Measurements from ENCODE around the gene KREMEN2.
A peak's percentile ranks its signal among the peaks of the same experiment; 100 is the strongest.
"Not testable (repeated sequence)": the region's sequence is repeated elsewhere in the genome, so short reads cannot be mapped to it uniquely, and the experiment has no call there.

Gene KREMEN2

DNA sequence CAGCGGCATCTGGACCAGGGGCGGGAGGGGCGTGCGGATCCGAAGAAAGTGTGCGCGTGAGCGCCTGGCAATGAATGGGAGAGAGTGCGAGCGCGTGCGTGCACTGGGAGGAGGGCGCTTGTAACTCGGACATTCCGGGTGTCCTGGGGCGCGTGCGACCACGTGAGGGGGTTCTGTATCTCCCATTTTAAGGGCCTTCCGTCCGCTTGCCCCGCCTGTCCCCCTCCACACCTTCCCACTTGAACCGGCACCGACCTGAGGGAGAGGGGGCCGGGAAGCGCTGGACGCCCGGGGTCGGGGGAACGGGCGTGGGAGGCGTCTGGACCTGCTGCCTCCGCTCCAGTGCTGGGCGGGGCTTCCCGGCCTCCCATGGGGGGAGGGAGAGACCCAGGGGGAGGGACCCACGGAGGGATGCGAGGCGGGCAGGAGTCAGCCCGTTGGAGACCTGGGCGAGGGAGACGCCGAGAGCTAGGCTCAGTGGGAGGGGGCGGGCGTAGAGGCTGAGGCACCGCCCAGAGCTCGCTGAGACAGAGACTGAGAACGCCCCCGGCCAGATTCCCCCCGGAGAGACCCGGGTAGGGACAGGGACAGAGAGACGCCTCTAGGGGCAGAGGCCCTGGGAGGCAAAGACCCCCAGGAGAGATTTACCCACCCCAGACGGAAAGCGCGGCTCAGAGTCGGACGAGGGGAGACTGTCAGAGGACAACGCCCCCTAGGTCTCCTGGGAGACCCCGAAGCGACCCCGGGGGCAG lies at the start of gene KREMEN2:
TSS of gene KREMEN2 (plus strand) at position 553 of the 752 bp plus-strand sequence. CDS start 246 bp downstream, outside the sequence.
- DNase-seq (ENCODE audit: low spot score): peak; percentile 6

- no peak for DNase-seq (ENCODE audit: low spot score)
Observed at GRCh38 chr16:2915196-2915929, 48.7 kb upstream of the KREMEN2 start.

DNA sequence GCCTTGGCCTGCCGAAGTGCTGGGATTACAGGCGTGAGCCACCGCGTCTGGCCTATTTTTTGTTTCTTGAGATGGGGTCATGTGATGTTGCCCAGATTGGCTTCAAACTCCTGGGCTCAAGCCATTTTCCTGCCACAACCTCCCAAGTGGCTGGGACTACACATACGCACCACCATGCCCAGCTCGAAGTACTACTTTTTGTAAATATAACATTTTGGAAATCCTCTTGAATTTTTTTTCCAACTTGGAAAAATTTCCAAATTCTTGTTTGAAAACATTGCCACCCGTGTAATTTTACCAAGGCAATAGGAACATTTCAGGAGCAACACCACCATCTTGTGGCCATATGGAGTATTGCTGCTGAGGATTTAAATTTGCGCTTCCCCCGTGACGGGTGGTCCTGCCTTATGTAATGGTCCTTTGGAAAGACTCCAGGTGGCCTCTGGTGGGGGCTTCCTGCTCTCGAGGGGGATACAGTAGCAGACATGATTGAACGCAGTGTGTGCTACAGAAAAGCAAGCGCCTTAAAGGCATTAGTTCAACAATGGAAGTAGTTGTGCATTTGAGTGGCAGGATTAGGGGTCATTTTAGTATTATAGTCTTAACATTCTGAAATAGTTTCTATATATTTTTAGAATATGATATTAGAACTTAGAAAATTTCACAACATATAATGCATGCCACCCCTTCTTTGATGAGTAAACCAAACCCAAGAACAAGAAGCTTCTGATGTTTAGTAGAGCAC lies 44.4 kb upstream of the KREMEN2 start:
- peak; percentile 76 for DNase-seq (ENCODE audit: low spot score)

GRCh38 chr16:2923481-2923880 lies 40.6 kb upstream of the KREMEN2 start:
- no peak for DNase-seq (ENCODE audit: low spot score)

- DNase-seq (ENCODE audit: low spot score): no peak
Observed at GRCh38 chr16:2924901-2925755, 38.9 kb upstream of the KREMEN2 start.

- no peak for DNase-seq (ENCODE audit: low spot score)
Observed at GRCh38 chr16:2925951-2926649, 38.0 kb upstream of the KREMEN2 start.

DNA sequence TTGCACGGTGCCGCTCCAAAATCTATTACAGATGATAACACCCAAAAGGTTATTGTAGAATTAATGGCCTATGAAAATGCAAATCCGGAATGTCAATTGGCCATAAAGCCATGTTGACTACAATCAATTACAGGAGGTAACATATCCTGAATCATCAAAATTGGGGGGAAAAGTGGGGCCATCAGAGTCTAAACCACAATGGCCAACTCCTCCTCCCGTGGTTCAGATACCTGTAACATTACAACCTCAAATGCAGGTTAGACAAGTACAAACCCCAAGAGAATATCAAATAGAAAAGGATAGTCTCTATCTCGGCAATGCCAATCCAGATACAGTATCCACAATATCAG lies 37.5 kb upstream of the KREMEN2 start:
- no peak for DNase-seq (ENCODE audit: low spot score)

GRCh38 chr16:2927010-2927646 lies 36.9 kb upstream of the KREMEN2 start:
- peak; percentile 91 for DNase-seq (ENCODE audit: low spot score)

- DNase-seq (ENCODE audit: low spot score): not testable (repeated sequence)
Observed at GRCh38 chr16:2928151-2928550, 35.9 kb upstream of the KREMEN2 start.

DNA sequence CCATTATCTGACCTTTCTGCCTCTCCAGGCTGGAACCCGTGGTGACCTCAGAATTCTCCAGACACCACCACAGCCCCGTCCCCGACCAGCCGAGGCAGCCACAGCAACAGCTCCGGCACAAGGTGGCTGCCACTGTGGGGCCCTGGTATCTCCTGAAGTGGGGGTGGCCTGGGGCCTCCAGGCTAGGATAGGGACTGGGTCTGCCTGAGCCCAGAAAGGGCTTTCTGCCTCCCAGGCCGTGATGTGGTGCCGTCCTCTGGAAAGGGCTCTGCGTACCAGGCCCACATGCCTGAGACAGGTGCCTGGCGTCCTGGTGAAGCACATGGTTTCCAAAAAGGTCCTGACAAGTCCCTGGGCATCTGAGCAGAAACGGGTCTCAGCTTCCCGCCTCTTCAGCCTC lies 35.3 kb upstream of the KREMEN2 start:
- no peak for DNase-seq (ENCODE audit: low spot score)

- no peak for DNase-seq (ENCODE audit: low spot score)
Observed at GRCh38 chr16:2929693-2930092, 34.4 kb upstream of the KREMEN2 start.

DNA sequence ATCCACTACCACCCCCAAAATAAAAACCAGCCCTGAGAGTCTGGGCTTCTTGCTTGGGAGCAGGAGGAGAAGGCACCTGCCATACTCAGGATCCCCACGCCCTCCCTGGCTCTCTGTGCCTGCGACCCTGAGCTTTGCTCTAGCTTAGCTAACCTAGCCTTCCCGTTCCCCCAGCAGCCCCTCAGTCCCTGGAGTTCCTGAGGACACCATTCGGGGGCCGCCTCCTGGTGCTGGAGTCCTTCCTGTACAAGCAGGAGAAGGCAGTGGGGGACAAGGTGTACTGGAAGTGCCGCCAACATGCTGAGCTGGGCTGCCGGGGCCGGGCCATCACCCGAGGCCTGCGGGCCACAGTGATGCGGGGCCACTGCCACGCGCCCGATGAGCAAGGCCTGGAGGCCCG lies 33.8 kb upstream of the KREMEN2 start:
- no peak for DNase-seq (ENCODE audit: low spot score)

DNA sequence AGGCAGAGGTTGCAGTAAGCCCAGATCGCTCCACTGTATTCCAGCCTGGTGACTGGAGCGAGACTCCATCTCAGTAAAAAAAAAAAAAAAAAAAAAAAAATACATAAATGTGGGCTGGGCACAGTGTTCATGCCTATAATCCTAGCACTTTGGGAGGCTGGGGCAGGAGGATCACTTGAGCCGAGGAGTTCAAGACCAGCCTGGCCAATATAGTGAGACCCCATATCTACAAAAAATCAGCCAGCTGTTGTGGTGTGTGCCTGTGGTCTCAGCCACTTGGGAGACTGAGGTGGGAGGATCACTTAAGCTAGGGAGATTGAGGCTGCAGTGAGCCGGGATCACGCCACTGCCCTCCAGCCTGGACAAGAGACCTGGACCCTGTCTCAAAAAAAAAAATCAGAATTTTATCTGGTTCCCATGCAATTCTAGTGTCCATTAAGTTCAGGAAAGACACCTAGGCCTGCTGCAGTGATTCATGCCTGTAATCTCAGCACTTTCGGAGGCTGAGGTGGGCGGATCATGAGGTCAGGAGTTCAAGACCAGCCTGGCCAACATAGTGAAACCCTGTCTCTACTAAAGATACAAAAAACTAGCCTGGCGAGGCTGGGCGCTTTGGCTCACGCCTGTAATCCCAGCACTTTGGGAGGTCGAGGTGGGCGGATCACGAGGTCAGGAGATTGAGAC lies 32.7 kb upstream of the KREMEN2 start:
- DNase-seq (ENCODE audit: low spot score): not testable (repeated sequence)

DNA sequence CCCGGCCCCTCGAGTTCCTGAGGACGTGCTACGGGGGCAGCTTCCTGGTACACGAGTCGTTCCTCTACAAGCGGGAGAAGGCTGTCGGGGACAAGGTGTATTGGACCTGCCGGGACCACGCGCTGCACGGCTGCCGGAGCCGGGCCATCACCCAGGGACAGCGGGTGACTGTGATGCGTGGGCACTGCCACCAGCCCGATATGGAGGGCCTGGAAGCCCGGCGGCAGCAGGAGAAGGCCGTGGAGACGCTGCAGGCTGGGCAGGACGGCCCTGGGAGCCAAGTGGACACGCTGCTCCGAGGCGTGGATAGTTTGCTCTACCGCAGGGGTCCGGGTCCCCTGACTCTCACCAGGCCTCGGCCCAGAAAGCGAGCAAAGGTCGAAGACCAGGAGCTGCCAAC lies 30.9 kb upstream of the KREMEN2 start:
- no peak for DNase-seq (ENCODE audit: low spot score)

- no peak for DNase-seq (ENCODE audit: low spot score)
Observed at GRCh38 chr16:2933701-2934100, 30.4 kb upstream of the KREMEN2 start.

DNA sequence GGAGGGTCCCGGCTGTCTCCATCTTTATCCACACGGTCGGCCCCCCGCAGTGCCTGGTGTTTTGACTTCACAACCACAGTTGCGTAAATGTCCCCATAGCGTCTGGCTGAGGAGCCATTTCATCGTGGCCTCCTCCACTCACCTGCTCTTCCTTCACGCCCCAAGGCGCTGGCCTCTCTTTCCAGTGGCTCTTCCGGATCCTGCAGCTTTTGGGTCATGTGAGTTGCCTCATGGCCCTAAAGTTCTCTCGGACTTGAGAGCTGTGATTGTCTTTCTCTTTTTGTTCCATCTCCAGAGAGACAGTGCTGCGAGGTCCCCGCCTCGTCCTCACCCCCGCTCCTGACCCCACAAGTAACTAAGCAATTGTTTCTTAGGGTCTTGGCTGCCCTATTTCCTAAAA lies 29.6 kb upstream of the KREMEN2 start:
- DNase-seq (ENCODE audit: low spot score): no peak

DNA sequence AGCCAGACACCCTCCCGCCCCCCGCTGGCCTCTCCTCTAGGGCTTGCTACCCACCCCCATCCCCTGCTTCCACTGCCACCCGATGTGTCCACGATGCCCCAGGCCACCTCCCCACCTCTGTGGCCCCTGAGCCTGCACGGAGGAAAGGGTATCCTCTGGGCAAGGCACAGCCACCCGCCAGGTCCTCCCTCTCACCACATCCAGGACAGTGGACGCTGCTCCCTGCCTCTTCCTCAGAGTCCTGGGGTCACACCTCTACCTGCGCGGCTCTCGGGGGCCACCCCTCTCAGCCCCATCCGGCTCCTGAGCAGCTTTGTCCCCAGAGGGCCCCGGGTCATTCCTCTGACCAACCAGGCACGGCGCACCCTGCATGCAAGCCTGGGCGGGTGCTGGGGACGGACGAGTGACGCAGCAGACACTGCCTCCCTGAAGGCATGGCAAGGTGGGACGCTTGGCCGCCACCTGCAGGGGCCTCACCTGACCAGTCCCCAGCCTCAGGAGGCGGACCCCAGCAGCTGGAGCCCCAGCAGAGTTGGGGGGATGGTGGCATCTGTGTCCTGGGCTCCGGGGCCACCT lies 27.6 kb upstream of the KREMEN2 start:
- no peak for DNase-seq (ENCODE audit: low spot score)

GRCh38 chr16:2937170-2937569 lies 26.9 kb upstream of the KREMEN2 start:
- DNase-seq (ENCODE audit: low spot score): no peak

- DNase-seq (ENCODE audit: low spot score): no peak
Observed at GRCh38 chr16:2938206-2938605, 25.9 kb upstream of the KREMEN2 start.

- no peak for DNase-seq (ENCODE audit: low spot score)
Observed at GRCh38 chr16:2939968-2940367, 24.1 kb upstream of the KREMEN2 start.
